ENCODE results near the gene RBM18. TPM values are rescaled to one million over a fixed set of nuclear protein-coding genes. Genes with fewer than 3 reads are reported as not detected.
A peak's percentile ranks its signal among the peaks of the same experiment; 100 is the strongest.

RBM18 gene
- total RNA-seq, 4 donors from 2014 or later: 2.5 to 16.9 (median 8.2) TPM

GRCh38 chr9:122213589-122214413, 50.8 kb downstream of the RBM18 start:
- Histone ChIP-seq H3K9me3 (no peaks in the 10 kb centered on the region), H3K27ac (no peak overlapping the region), H3K4me1 (peaks cover 17 to 24% (median 17%) of the 10 kb centered on the region in 3 donors), H3K36me3 (no peaks in the 10 kb centered on the region), H3K27me3 (peaks cover 8 to 88% (median 16%) of the 10 kb centered on the region in 4 donors), H3K4me3 (peak overlapping the region; percentile 7 to 65 (median 30))
- no peak for DNase-seq
- intact Hi-C loops (cut with DNase I): no loop called here
- WGBS, 2 donors: 12% methylated on average over 9 of the region's 93 CpGs; no CpG with 5 or more reads in 1 of the 2 donors
- TF ChIP-seq CTCF (IDR thresholded peaks at IDR 0.05) (no peak), POLR2A (IDR thresholded peaks at IDR 0.05) (no peak)

- H3K4me3 ChIP-seq: peak overlapping the region; percentile 7 to 65 (median 30)
- no peaks in the 10 kb centered on the region for H3K9me3 ChIP-seq
- no peak overlapping the region for H3K27ac ChIP-seq
- no peak for DNase-seq
- WGBS, 2 donors: 57% methylated on average over 1 to 10 of the region's 20 CpGs
- no peaks in the 10 kb centered on the region for H3K36me3 ChIP-seq
- peaks cover 13 to 19% (median 14%) of the 10 kb centered on the region in 3 donors for H3K4me1 ChIP-seq
- peaks cover 6 to 81% (median 16%) of the 10 kb centered on the region in 4 donors for H3K27me3 ChIP-seq
- TF ChIP-seq POLR2A (IDR thresholded peaks at IDR 0.05): no peak
- TF ChIP-seq CTCF (IDR thresholded peaks at IDR 0.05): no peak
- intact Hi-C loops (cut with DNase I): no loop called here
Observed at GRCh38 chr9:122213102-122213588, 51.5 kb downstream of the RBM18 start.

- no peak overlapping the region for H3K4me3 ChIP-seq
- intact Hi-C loops (cut with DNase I): no loop called here
- H3K9me3 ChIP-seq: no peaks in the 10 kb centered on the region
- H3K36me3 ChIP-seq: no peaks in the 10 kb centered on the region
- H3K4me1 ChIP-seq: peaks cover 13 to 19% (median 14%) of the 10 kb centered on the region in 3 donors
- WGBS, 2 donors: 53 to 74% methylated on average over 6 to 7 of the region's 7 CpGs
- H3K27me3 ChIP-seq: peaks cover 6 to 81% (median 16%) of the 10 kb centered on the region in 4 donors
- DNase-seq: no peak
- no peak overlapping the region for H3K27ac ChIP-seq
- TF ChIP-seq POLR2A (IDR thresholded peaks at IDR 0.05): no peak
- TF ChIP-seq CTCF (IDR thresholded peaks at IDR 0.05): no peak
Observed at GRCh38 chr9:122212473-122213004, 52.1 kb downstream of the RBM18 start.

- TF ChIP-seq POLR2A (IDR thresholded peaks at IDR 0.05) (no peak), CTCF (IDR thresholded peaks at IDR 0.05) (no peak)
- intact Hi-C loops (cut with DNase I): no loop called here
- Histone ChIP-seq H3K27me3 (peaks cover 6 to 65% (median 13%) of the 10 kb centered on the region in 4 donors), H3K9me3 (no peaks in the 10 kb centered on the region), H3K4me3 (no peak overlapping the region), H3K4me1 (peaks cover 12 to 16% (median 13%) of the 10 kb centered on the region in 3 donors), H3K27ac (no peak overlapping the region), H3K36me3 (no peaks in the 10 kb centered on the region)
- DNase-seq: no peak
- WGBS, 2 donors: 87 to 93% methylated on average over 3 to 8 of the region's 12 CpGs
Observed at GRCh38 chr9:122209451-122209850, 55.2 kb downstream of the RBM18 start.

GRCh38 chr9:122207096-122207495, 57.5 kb downstream of the RBM18 start:
- Histone ChIP-seq H3K27ac (no peak overlapping the region), H3K4me1 (no peaks in the 10 kb centered on the region), H3K36me3 (no peaks in the 10 kb centered on the region), H3K4me3 (no peak overlapping the region), H3K27me3 (peaks cover 0 to 42% (median 2%) of the 10 kb centered on the region in 4 donors), H3K9me3 (no peaks in the 10 kb centered on the region)
- no peak for TF ChIP-seq POLR2A (IDR thresholded peaks at IDR 0.05)
- TF ChIP-seq CTCF (IDR thresholded peaks at IDR 0.05): no peak
- no peak for DNase-seq
- intact Hi-C loops (cut with DNase I): no loop called here
- WGBS, 2 donors: 74 to 76% methylated on average over 5 to 9 of the region's 9 CpGs

Data from esophagus squamous epithelium (tissue), 5 donors.